NCI-H446 treated with DMSO at 0.1 percent for 48 hours (cell line): ENCODE results near the gene PRRX2.
"Not testable (repeated sequence)": the region's sequence is repeated elsewhere in the genome, so short reads cannot be mapped to it uniquely, and the experiment has no call there.

Experiments used
- DNase-seq: peaks from one replicate; lab custom pipeline; 2025; lab: John Stamatoyannopoulos, UW

The PRRX2 gene

DNA sequence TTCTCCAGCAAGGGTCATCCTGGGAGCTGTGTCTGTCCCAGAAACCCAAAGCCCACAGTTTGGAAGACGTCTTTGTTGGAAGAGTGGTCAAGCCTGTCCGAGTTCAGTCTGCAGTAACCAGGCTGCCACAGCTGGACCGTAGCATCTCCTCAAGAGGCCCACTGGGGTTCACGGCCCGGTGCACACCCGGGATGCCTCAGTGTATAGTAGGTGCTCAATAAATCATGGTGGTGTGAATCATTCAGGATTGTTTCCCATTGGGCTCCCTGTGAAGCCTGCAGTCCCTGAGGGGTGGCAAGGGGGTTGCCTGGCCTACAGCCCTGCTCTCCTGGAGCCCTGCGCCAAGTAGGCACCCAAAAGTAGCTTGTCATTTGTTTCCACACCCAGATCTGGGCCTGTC, 10.3 kb upstream of the PRRX2 start:
- no peak for DNase-seq

GRCh38 chr9:129655696-129656095, 9.8 kb upstream of the PRRX2 start:
- DNase-seq = no peak

- no peak for DNase-seq
Measured at GRCh38 chr9:129656795-129657390, 8.6 kb upstream of the PRRX2 start.

GRCh38 chr9:129661029-129661428, 4.4 kb upstream of the PRRX2 start:
- no peak for DNase-seq

GRCh38 chr9:129662239-129662638, 3.2 kb upstream of the PRRX2 start:
- DNase-seq = not testable (repeated sequence)

- no peak for DNase-seq
Measured at GRCh38 chr9:129664746-129665388, 580 bp upstream of the PRRX2 start.

- DNase-seq = no peak
Measured at GRCh38 chr9:129665814-129666520, 520 bp downstream of the PRRX2 start.

DNA sequence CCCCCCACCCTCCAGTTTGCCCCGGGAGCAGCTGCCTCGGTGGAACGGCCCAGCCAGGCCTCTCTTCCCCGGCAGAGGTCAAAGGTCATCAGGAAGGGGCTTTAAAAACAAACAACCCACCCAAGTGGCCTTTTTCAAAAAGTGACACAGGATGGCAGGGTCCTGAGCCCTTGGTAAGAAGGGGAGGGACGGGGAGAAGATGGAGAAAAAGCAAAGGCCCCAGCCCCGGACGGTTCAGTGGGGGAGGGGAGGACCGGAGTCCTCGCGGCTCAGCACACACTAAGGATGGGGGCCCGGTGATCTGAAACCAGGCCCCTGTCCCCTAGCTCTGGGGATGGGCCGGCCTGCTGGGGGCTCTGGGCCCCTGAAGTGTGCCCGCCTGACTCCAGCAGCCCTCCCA, 1.1 kb downstream of the PRRX2 start:
- DNase-seq = no peak

GRCh38 chr9:129667378-129667777, 1.9 kb downstream of the PRRX2 start:
- no peak for DNase-seq

DNA sequence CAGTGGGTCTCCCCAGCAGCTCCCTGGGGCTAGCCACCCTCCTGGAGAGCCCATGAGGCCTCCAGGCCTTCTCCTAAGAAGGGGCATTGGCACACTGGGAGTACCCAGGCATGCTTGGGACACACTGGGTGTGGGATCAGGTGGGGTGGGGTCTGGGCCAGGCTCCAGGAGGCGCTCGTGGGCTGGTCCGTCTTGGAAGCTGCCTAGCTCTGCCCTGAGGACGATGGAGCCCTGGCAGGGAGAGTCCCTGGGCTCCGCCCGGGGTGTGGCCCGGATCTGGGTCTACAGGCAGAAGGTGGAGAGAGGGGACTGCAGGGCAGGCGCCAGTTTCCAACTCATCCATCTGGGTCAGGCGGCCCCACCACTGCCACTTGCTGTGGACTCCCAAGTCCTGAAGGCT, 2.4 kb downstream of the PRRX2 start:
- no peak for DNase-seq

DNA sequence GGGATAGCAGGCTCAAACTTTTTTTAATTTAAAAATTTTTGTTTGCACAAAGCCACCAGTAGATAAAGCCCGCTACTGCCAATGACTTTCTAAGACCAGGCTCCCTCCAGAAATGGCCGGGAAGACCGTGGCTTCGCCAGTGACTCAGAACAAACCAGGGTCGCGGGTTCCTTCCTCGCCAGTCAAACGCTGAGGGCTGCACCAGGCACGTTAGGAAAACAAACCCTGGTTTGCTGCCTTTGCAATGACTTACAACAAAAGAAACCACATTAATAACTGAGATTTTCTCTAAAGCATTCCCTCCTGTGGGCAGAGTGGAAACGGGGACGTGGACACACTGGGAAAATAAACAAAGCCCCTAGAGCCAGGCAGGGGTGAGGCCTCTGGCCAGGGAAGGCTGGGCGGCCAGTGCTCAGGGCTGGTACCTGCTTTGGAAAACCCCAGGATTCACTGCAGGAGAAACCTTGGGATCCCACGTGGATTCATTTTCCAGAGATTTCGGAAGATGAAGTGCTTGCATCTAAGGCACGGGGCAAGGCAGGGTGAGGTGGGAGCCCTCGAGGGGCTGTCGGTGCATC, 3.8 kb downstream of the PRRX2 start:
- no peak for DNase-seq

DNA sequence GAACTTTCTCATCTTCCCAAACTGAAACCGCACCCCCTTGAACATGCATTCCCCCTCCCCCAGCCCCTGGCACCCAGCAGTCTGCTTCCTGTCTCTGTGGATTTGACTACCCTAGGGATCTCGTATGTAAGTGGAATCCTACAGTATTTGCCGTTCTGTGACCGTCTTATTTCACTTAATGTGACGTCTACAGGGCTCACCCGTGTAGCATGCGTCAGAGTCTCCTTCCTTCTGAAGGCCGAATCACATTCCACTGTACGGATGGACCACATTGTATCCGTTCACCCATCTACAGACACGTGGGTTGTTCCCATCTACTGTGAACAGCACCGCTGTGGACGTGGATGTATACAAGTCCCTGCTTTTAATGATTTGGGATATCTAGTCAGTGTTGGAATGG, 4.5 kb downstream of the PRRX2 start:
- no peak for DNase-seq

- no peak for DNase-seq
Measured at GRCh38 chr9:129671065-129671464, 5.6 kb downstream of the PRRX2 start.

DNA sequence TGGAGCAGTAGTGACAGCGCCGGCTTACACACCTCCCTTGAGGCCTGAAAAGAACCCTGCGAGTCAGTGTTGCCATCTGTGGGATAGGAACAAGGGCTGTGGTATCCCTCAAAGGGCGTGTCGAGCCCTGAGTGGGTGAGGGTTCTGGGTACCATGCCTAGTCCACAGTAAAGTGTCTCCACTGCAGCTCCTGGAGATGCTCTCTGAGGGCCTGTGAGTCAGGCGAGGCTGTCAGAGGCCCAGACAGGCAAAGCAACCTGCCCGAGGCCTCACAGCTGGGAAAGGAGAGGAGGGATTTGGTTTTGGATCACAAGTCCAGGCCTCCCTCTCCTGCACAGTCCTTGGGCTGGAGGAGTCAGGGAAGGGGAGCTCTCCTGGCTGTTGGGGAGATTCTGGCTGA, 6.1 kb downstream of the PRRX2 start:
- no peak for DNase-seq

- no peak for DNase-seq
Measured at GRCh38 chr9:129672702-129673101, 7.3 kb downstream of the PRRX2 start.

- DNase-seq = no peak
Measured at GRCh38 chr9:129673602-129674001, 8.2 kb downstream of the PRRX2 start.

- no peak for DNase-seq
Measured at GRCh38 chr9:129674229-129674628, 8.8 kb downstream of the PRRX2 start.

- no peak for DNase-seq
Measured at GRCh38 chr9:129675620-129676019, 10.2 kb downstream of the PRRX2 start.

- no peak for DNase-seq
Measured at GRCh38 chr9:129676287-129676686, 10.8 kb downstream of the PRRX2 start.

GRCh38 chr9:129676975-129677374, 11.5 kb downstream of the PRRX2 start:
- no peak for DNase-seq

- no peak for DNase-seq
Measured at GRCh38 chr9:129677456-129677855, 12.0 kb downstream of the PRRX2 start.

GRCh38 chr9:129678844-129679243, 13.4 kb downstream of the PRRX2 start:
- DNase-seq = no peak

DNA sequence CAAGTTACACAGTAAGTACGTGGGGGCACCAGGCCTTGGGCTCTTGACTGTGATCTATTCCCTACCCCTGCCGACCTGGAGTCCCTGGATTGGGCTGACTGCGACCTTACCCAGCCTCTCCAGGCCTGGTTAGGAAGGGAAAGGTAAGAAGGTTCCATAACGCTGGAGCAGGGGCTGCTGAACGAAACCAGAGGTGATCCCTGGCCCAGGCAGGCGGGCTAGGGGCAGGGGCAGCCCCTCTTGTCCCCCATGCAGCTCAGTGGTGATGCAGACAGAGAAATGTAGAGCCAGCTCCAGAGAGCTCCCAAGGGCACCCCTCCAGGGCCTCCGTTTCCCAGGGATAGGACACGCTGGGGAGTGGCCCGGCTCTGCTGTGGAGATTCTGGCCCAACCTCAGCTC, 14.1 kb downstream of the PRRX2 start:
- DNase-seq = no peak
